ENCODE measurements around the gene TECPR1.
"Not testable (repeated sequence)": the region's sequence is repeated elsewhere in the genome, so short reads cannot be mapped to it uniquely, and the experiment has no call there.

Gene TECPR1

DNA sequence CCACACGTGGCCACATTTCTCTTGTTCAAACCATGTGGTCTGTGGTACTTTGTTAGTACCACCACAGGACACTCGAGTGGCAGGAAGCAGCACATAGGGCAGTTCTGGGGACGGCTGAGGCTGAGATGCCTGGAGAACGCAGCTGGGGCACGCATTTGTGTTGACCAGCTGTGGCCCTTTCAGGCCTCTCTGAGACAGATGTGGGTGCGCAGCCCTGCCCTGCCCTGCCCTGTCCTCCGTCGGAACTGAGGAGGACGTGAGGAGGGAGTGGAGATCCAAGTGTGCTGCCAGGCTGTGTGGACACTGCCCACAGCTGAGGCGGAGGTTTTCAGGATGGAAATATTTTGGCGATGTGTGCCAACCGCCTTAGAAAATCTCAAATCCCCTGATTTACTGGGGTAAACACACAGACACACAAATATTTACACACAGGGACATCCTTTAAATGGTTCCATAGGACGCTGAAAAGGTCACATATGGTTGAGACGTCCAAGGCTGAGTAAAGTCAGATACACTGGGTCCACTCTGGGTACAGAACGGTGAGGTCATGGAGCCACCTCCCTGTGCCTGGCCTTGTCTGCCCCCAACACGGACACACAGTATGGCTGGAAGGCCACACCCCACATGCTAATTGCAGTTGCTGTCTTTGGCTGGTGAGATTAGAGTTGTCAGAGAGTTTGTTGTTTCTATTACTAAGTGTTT is 26.0 kb downstream of the TECPR1 start:
- no peak for DNase-seq (ENCODE audit: low read depth)

DNA sequence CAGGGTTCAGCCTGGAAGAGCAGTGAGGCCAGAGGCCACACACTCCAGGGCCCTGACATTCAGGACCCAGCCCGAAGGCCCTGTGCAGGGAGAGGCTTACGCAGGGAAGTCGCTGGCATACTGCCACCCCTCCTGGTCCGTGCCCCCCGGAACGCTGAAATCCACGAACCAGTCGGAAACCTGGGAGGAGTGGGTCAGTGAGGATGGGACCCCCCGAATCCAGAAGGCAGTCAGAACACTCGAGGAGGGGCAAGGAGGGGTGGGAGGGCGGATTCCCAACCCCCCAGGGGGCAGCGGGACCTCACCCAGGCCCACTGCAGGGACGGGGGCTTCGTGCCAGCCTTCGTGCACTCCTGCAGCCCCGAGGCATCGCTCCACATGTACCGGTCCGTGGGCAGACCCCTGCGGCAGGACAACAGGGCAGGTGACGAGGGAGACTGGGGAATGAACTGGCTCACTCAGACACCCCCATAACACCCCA is 27.3 kb downstream of the TECPR1 start:
- DNase-seq (ENCODE audit: low read depth) = no peak

DNA sequence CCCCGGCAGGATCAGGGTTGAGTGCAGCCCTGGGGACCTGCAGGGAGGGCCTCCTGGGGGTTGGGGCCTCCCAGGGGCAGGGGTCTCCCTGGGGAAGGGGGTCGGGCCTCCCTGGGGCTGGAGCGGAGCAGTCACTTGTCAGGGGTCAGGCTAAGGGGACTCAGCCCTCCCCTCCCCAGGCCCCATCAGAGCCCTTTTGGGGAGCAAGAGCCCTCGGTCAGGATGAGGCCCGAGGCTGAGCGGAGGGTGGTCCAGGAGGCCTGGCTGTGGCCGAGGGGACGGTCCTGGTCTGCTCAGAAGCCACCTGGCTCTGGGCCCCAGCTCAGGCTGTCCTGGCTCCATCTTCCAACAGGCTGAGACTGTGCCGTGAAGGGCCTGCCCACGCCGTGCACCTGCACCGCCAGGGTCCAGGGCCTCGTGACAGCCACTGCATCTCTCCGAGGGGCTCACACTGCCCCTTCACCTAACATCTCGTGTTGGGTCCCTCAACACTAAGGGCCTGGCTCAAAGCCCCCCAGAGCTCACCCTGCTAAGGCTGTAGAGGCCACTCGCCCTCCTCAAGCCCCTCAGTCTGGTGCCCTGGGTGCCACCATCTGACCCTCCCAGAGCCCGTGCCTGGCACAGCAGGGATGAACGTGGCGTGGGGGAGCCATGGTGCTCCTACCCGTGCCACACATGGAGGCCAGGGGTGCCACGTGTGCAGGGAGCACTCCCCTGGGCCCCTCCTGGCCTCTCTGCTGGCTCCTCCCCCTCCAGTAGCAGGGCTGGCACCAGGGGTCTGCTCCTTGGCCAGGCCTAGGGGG is 27.9 kb downstream of the TECPR1 start:
- no peak for DNase-seq (ENCODE audit: low read depth)

DNA sequence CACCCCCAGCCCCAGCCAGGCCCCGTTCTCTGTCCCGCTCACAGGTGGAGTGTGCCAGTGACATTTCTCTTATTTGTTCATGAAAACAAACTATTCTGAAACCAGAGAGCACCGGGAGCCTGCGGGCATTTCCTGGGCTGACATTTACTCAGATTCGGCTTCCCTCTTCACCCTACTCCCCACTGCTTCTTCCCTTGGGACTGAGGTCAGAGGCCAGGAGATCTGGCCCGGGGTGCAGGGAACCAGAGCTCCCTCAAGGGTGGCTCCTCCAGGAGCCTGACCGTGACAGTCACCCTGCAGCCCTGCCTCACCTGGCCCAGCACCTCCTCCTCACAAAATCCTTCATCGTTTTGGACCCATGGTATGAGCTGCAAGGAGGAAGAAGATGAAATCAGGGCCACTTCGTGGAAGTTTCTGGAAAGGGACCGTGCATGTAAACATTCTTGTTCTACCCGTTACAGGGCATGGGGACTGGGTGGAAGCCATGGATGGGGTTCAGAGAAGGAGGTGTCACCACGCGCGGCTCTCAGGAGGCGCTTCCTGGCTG is 28.6 kb downstream of the TECPR1 start:
- no peak for DNase-seq (ENCODE audit: low read depth)

DNA sequence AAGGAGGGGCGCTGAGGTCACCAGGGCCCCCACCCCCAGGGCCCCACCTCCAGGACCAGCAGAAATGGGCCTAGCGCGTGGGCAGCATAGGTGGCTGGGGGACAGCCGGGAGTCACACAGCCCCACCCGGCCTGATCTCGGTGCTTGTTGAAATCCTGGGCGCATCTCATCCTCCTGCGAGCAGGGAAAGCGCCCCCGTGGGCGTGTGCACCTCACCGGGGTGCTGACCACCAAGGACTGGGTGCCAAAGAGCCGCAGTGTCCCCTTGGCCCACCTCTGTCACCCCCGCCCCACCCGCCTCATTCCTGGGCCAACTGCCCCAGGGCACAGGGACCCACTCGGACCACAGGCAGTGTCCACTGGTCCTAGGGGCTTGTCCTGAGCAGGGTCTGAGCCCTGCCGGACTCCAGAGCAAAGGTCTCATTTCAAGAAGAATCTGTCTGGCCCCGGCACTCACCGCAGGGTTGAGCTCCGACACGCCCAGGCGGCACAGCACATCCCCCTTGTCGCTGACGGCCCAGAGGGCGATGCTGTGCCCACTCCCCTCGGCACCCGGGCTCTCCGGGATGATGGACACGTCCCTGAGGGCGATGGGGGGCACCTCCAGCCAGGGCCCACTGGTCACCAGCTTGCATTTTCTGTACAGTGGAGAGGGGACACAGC is 29.4 kb downstream of the TECPR1 start:
- DNase-seq (ENCODE audit: low read depth) = no peak

DNA sequence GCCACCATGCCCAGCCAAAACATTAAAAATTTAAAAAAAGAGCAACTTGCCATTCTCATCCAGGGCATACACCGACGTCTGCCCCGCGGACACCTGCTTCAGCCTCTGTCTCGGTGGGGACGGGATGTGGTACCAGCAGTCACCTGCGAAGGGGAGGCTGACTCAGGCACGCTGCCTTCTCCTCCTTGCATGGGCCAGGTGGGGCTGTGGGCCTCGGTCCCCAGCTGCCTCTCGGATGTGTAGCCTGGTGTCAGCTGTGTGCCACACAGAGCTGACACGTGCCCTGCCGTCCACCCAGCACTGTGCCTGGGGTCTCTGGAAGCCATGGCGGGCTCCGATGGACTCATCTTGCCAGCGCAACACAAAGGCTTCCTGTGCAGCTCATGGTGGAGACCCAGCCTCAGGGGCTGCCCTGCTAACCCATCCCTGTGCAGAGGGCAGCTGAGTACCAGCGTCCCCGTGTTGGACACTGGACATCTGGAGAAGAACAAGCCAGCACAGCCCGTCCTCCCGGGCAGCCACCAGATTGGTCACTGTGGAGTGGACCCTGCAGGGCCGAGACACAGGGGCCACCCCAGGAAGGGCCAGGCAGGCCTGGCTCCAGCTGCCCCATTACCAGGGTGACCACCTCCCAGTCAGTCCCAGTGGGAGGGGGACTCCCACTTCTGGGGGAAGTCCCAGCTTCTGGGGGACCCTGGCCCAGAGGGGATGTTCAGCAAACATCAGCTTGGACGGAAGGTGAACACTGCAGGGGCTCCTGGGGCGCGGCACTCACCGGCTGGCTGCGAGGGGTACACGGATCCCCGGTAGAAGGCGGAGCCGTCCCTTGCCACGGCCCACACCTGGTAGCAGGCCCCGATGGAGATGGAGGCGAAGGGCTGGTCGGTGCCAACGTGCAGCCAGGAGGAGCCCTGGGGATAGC is 30.2 kb downstream of the TECPR1 start:
- DNase-seq (ENCODE audit: low read depth) = no peak

DNA sequence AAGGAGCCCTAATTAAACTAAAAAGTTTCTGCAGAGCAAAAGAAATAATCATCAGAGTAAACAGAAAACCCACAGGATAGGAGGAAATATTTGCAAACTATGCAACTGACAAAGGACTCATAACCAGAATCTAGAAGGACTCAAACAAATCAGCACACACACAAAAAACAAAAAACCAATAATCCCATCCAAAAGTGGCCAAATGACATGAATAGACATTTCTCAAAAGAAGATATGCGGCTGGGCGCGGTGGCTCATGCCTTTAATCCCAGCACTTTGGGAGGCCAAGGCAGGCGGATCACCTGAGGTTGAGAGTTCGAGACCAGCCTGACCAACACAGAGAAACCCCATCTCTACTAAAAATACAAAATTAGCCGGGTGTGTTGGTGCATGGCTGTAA is 32.6 kb downstream of the TECPR1 start:
- not testable (repeated sequence) for DNase-seq (ENCODE audit: low read depth)

DNA sequence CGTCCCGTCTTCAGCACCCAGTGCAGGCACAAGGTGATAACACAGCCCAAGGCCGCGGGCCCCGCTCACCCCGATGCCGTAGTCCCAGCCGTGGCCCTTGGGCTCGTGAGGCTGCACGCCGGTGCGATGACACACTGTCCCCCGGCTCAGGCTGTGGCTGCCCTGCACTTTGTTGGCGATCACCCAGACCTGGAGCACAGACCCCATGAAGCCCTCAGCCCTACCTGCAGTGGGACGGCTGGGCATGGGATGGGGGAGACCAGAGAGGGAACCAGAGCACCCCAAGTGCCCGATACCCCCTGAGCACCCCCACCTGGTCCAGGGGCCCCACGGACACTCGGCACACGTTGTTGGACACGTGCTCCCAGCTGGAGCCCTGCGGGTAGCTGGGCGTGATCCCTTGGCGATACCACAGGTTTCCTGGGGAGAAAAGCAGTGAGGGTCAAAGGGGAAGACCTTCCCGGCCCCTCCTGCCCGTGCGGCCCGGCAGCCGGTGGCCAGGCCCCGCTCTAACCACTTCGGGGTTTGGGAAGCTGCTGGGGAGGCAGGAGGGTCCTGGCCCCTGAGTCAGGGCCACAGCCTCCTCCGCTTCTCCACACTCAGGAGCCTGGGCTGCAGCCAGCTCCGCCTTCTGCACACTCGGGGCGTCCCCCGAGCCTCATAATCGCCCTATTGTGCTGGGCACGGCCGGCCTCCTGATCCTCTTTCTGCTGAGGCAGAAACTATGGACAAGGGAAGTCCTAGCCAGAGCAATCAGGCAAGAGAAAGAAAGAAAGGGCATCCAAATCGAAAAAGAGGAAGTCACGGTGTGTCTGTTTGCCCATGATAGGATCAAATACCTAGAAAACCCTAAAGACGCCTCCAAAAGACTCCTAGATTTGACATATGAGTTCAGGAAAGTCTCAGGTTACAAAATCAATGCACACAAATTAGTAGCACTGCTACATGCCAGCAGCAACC is 34.1 kb downstream of the TECPR1 start:
- no peak for DNase-seq (ENCODE audit: low read depth)

DNA sequence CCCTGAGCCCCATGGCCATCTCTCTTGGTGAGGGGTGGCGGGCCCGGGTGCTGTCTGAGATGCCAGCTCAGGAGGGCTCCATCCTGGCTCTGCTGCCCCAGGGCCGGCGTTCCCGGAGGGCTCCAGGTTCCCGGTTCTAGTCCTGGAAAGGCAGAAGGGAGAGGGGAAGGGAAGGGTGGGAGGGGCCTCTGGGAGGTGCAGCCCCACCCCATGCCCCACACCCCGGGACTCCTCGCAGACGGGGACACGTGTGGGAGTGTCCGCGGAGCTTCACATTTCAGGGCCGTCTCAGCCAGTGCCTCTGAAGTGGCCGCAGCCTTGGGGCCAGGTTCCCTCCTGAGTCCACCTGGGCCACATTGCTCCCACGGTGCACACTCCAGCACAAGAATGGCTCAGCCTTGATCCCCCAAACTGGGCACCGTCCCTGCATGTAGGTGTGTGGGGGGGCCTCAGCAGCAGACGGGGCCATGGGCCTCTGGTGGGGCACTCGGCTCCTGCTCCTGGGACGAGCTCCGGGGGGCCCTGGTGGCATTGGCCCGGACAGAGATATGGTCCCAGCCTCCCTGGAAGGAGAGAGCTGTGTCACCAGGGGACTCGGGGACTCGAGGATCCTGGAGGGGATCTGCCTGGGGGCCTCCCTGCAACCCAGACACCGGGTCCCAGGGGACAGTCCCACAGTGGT is 35.0 kb downstream of the TECPR1 start:
- no peak for DNase-seq (ENCODE audit: low read depth)

DNA sequence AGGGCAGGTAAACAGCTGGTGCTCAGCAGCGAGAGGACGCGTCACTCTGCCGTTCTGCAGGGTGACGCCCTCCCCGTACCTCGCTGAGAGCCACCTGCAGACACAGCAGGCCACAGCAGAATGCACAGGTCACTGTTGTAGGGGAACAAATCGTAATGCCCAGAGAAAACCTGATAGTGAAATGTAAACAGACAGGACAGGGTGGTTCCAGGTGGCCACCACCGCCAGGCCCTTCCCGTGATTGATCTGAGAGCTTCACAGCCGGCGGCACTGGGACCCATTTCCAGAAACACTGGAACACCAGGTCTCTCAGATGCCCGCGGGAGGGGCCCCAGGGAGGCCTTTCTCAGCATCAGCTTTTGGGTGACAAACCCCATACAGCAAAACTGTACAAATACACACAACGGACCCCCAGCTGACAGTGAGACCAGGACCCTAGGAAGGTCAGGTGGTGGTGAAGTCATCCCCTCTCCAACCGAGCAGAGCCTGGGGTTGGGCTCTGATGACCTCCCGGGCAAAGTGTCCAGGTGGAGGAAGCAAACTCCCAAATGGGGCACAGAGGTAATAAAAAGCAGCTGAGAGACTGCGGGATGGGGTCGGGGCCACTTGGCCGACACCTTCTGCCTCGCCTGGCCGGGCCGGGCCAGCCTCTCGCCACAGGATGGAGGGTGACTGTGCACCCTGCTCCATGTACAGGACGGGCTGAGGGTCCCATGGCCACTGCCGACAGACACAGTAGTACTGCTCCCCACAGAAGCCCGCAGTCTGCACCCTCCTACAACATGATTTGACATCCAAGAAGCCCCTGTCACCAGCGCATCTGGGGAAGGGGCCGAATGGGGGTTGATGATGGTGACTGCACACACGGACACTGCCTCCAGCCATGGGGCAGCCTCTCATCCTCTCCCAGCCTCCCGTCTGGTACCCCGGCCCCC is 36.2 kb downstream of the TECPR1 start:
- DNase-seq (ENCODE audit: low read depth) = no peak

DNA sequence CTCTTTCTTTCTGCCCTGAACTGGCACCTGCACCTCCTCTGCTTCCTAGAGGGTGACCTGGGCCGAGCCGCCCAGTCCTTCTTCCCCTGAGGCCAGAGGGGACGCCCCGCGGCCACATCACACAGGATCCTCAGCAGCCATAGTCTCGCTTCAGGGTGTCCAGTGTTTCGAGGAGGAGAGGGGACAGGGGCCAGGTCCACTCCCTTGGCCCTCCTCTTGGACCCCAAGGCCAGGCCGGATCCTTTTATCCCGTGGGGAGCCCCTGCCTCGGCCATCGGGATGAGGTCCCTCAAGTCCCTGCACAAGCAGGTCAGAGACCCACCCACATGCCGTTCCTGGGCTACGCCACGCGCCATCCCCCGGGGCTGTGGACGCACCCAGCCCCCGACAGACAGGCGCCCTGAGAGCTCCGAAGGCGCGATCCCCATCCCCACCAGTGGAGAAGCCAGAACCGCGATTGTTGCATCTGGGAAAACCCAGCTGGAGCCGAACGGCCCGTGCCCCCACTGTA is 37.2 kb downstream of the TECPR1 start:
- DNase-seq (ENCODE audit: low read depth) = no peak

DNA sequence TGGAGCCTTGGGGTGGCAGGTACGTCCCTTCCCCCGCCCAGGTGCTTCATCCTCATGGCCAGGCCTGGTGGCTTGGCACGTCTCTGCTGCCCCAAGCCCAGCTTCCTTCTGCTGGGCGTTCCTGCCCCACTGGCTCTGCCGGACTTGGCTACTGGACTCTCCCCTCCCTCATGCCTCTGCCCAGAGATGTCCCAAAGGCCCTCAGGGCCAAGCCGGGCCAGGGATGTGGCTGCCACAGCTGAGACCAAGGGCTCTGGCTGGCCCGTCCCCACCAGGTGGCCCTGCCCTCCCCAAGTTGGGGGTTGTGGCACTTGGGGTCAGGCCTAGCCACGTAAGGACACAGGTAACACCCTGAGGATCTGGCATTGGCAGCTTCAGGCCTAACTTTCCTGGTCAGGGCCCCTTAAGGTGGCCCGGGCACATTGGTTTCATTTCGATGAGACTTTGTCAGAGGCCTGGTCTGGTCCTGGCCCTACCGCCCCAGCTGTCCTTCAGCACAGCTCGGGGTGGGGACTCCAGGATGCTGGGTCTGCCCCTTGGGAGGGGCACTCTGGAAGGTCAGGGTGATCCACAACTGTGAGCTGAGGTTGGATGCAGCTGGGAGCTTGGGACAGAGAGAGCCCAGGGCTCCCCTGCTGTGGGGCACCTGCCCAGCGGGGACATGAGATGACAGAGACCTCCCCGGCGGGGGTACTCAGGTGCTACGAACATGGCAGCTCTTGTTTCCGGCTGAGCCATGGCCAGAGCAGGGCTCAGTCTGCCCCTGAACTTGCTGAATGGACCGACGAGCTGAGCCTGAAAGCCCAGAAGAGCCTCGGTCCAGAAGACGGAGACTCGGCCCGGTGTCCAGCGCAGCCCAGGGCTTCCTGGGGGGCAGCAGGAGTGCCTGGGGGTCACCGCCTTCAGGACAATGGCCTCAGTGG is 37.9 kb downstream of the TECPR1 start:
- DNase-seq (ENCODE audit: low read depth) = no peak

DNA sequence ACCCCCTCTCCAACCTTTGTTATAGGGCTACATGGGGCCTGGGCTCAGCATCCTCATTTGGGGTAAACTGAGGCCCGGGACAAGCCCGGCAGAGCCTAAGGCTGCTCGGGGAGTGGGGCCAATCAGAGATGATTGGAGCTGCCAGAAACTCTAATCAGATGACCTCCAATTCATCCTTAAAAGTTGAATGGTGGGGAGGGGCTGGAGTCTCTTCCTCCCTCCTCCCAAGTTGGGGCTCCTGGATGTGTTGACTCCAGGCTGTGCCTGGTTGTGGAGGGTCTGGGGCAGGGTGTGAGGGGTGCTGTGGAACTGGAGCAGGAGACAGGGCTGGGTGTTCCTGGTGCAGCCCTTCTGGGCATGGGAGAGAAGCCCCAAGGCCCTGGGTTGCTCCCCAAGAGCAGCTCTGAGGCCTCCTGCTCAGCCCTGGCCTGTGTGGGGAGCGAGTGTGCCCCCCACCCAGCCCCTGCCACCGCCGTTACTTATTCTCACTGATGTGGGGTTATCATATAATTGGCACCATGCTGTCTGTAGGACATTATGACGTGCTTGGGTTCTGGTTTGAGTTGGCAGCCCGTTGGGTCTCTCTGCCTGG is 38.6 kb downstream of the TECPR1 start:
- no peak for DNase-seq (ENCODE audit: low read depth)

DNA sequence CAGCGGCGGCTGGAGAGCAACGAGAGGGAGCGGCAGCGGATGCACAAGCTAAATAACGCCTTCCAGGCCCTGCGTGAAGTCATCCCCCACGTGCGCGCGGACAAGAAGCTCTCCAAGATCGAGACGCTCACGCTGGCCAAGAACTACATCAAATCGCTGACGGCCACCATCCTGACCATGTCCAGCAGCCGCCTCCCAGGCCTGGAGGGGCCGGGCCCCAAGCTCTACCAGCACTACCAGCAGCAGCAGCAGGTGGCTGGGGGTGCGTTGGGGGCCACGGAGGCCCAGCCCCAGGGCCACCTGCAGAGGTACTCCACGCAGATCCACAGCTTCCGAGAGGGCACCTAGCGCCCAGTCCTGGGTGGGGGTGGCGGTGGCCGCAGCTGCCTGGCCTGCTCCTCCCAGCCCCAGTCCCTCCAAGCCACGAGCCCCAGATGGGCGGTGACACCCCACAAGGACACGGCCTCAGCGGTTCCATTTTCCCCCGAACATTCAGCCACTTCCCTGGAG is 39.4 kb downstream of the TECPR1 start:
- no peak for DNase-seq (ENCODE audit: low read depth)

DNA sequence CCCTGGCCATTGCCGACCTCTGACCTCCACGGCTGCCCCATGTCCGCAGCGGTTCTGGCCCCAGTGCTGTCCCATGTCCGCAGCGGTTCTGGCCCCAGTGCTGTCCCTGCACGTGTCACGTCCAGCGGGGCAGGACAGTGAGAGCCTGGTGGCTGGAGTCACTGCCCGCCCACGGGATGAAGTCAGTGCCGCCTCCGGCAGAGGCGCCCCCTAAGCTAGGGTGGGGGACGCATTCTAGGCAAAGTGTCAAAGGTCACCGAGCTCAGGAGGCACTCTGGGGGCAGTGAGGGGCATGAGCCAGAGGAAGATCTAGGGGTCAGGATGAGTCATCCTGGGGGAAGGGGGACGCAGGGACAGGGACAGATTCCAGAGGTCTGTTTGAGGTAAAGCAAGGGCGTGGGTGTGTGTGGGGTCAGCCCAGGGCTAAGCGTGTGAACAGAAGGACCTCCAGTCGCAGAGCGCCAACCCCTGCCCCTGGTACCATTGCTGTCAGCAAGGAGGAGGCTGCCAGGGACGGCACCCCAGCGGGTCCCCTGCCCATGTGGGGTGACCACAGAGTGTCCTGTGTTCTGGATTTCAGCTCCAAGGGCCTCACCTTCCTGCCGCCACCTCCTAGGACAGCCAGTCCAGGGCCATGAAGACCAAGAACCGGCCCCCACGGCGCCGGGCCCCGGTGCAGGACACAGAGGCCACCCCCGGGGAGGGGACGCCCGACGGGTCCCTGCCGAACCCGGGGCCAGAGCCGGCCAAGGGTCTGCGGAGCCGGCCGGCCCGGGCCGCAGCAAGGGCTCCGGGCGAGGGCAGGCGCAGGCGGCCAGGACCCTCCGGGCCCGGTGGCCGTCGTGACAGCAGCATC is 40.1 kb downstream of the TECPR1 start:
- no peak for DNase-seq (ENCODE audit: low read depth)

DNA sequence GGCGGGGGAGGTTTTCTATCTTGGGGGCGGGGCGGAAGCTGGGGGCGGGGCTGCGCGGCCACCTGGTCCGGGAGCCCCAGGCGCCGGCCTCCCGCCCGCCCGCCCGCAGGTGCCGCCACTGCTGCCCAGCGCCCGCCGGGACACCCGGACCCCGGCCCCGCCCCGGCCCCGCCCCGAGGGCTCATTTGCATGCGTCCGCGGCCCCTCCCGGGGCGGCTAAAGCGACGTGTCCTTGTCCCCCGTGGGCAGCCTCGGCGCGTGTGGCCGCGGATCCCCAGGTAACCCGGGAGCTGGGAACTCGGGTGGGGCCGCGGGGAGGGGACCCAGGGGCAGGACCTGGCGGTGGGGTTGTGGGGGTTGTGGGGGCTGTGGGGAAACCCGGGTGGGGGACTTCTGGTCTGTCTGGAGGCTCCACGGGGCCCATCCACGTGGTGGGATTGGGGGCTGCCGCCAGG is 40.8 kb downstream of the TECPR1 start, which contains the start of gene BHLHA15:
TSS of gene BHLHA15 (plus strand) at position 219 of the 455 bp plus-strand sequence. CDS start 871 bp downstream, outside the sequence.
- peak; percentile 27 for DNase-seq (ENCODE audit: low read depth)

Data from activated T-cell treated with anti-CD3 and anti-CD28 coated beads for 48 hours (primary cell).